Suprapubic skin (tissue), 4 donors: ENCODE data around the gene CSE1L. TPM values are rescaled to one million over a fixed set of nuclear protein-coding genes. Genes with fewer than 3 reads are reported as not detected.
"Not testable (repeated sequence)": the region's sequence is repeated elsewhere in the genome, so short reads cannot be mapped to it uniquely, and the experiment has no call there.

Experiments used
- DNase-seq, 2 donors: peaks; one replicate each; pipeline ENCODE4 v3.0.0-alpha.2; 2019; ENCODE audit warnings: low spot score in 2 of 2
- H3K27ac ChIP-seq: fragments of 200-600 bp; sonication (generic); one replicate; pipeline ENCODE4 v1.5.1; 2019
- H3K27me3 ChIP-seq: fragments of 200-600 bp; sonication (generic); one replicate; pipeline ENCODE4 v1.5.1; 2019
- H3K36me3 ChIP-seq: fragments of 200-600 bp; sonication (generic); one replicate; pipeline ENCODE4 v1.5.1; 2019
- H3K4me1 ChIP-seq: fragments of 200-600 bp; sonication (generic); one replicate; pipeline ENCODE4 v1.5.1; 2019
- H3K4me3 ChIP-seq: fragments of 200-600 bp; sonication (generic); one replicate; pipeline ENCODE4 v1.5.1; 2019; ENCODE audit warnings: mild to moderate bottlenecking
- H3K9me3 ChIP-seq: fragments of 200-600 bp; sonication (generic); one replicate; pipeline ENCODE4 v1.5.1; 2019
- EP300 ChIP-seq: sonication (generic); formaldehyde crosslinking; IDR thresholded peaks from one replicate; pipeline ENCODE4 v1.6.1; 2017; ENCODE audit warnings: antibody characterized with exemption
- POLR2A ChIP-seq, 2 donors: fragments of 450-650 bp; IDR thresholded peaks; one replicate each; pipeline ENCODE4 v1.6.1; 2017; ENCODE audit warnings: antibody characterized with exemption in 2 of 2, mild to moderate bottlenecking in 2 of 2, moderate library complexity in 2 of 2
- POLR2AphosphoS5 ChIP-seq, 3 donors: sonication (generic); formaldehyde crosslinking; IDR thresholded peaks; one replicate each; pipeline ENCODE4 v1.6.1; 2017; ENCODE audit warnings: antibody characterized with exemption in 3 of 3
- WGBS: methylation state at CpG from one replicate; pipeline ENCODE4 v1.1.5; 2018; 5-methylcytosine and 5-hydroxymethylcytosine counted together
- total RNA-seq, 4 donors: library from RNA; depleted of rRNA; stranded (reverse); fragments of >200 nt; gene quantifications; one replicate each; pipeline ENCODE4 v1.1.0, GENCODE V29; 2016
- TF ChIP-seq, protein P1 (sequence below), 2 donors: fragments of 200-600 bp in 1 of 2; fragments of 450-650 bp in 1 of 2; sonication (generic) in 1 of 2; IDR thresholded peaks; one replicate each; pipeline ENCODE4 v1.5.1; 2016 to 2019; ENCODE audit warnings: antibody characterized with exemption in 2 of 2, mild to moderate bottlenecking in 1 of 2, moderate library complexity in 1 of 2

Gene CSE1L
- total RNA-seq, 4 donors from 2014 or later: 38.4 to 47.0 (median 42.6) TPM

DNA sequence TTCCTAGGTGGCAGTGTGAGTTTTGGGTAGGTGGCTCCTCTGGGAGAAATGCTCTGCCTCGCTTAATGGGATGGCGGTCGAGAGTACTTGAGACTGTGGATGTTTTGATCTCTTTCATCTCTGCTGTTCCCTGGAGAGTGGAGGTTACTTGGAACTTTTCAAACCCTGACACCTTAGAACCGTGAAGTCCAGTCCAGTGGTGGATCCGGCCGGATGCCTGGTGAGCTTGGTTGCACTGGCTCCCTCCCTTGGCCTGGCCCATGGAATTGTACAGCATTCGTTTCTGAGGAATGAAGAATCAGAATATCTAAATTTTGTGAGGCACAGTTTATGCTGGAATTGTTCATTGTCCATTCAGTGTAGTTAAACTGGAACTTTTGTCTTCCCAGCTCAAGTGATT, 51.0 kb downstream of the CSE1L start:
- Histone ChIP-seq H3K9me3 (no peaks in the 10 kb centered on the region), H3K27ac (no peak overlapping the region), H3K27me3 (no peaks in the 10 kb centered on the region), H3K36me3 (peaks cover 77% of the 10 kb centered on the region), H3K4me1 (no peaks in the 10 kb centered on the region), H3K4me3 (no peak overlapping the region)
- 91% methylated on average over 7 of the region's 7 CpGs for WGBS
- DNase-seq: no peak
- TF ChIP-seq, protein P1, sequence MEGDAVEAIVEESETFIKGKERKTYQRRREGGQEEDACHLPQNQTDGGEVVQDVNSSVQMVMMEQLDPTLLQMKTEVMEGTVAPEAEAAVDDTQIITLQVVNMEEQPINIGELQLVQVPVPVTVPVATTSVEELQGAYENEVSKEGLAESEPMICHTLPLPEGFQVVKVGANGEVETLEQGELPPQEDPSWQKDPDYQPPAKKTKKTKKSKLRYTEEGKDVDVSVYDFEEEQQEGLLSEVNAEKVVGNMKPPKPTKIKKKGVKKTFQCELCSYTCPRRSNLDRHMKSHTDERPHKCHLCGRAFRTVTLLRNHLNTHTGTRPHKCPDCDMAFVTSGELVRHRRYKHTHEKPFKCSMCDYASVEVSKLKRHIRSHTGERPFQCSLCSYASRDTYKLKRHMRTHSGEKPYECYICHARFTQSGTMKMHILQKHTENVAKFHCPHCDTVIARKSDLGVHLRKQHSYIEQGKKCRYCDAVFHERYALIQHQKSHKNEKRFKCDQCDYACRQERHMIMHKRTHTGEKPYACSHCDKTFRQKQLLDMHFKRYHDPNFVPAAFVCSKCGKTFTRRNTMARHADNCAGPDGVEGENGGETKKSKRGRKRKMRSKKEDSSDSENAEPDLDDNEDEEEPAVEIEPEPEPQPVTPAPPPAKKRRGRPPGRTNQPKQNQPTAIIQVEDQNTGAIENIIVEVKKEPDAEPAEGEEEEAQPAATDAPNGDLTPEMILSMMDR (IDR thresholded peaks at IDR 0.05): no peak
- TF ChIP-seq POLR2A (IDR thresholded peaks at IDR 0.05) (no peak), POLR2AphosphoS5 (IDR thresholded peaks at IDR 0.05) (no peak), EP300 (no peak)

DNA sequence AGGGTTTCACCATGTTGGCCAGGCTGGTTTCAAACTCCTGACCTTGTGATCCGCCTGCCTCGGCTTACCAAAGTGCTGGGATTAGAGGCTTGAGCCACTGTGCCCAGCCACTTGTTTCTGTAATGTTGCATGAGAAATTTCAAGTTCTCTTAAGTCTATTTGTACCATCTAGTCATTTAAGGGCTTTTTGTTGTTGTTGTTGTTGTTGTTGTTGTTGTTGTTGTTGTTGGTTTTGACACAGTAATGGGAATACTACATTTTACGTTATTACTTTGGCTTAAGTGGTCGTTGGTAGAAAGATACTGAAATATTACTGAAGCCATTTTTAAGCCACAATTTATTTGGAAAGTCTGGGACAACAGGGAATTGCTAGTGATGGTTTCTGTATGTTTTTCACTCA, 52.0 kb downstream of the CSE1L start:
- Histone ChIP-seq H3K9me3 (no peaks in the 10 kb centered on the region), H3K27me3 (no peaks in the 10 kb centered on the region), H3K27ac (no peak overlapping the region), H3K4me3 (no peak overlapping the region), H3K36me3 (peaks cover 77% of the 10 kb centered on the region), H3K4me1 (no peaks in the 10 kb centered on the region)
- 92% methylated on average over 4 of the region's 4 CpGs for WGBS
- TF ChIP-seq POLR2A (IDR thresholded peaks at IDR 0.05): no peak
- no peak for TF ChIP-seq POLR2AphosphoS5 (IDR thresholded peaks at IDR 0.05)
- TF ChIP-seq, protein P1 (IDR thresholded peaks at IDR 0.05): no peak
- TF ChIP-seq EP300: no peak
- no peak for DNase-seq

DNA sequence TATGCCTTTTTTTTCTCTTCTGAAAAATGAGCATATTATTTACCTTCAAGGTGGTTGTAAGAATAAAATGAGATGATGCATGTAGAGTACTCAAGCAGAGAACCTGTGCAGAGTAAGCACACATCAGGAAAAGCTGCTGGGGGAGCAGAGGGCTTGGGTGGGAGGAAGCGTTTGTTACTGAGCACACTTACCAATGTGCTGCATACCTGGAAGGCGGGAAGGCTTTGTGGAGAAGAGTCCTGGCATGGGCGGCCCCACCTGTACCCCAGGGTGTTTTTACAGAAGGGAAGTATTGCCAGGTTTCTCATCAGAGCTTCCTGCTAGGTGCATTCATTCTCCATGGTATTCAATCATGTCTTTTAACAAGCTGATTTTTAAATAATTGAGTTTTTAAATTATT, 52.9 kb downstream of the CSE1L start:
- 54% methylated on average over 3 of the region's 3 CpGs for WGBS
- H3K27ac ChIP-seq: no peak overlapping the region
- H3K27me3 ChIP-seq: no peaks in the 10 kb centered on the region
- H3K9me3 ChIP-seq: no peaks in the 10 kb centered on the region
- TF ChIP-seq POLR2A (IDR thresholded peaks at IDR 0.05) (no peak), POLR2AphosphoS5 (IDR thresholded peaks at IDR 0.05) (no peak), EP300 (no peak)
- TF ChIP-seq, protein P1 (IDR thresholded peaks at IDR 0.05): no peak
- H3K4me1 ChIP-seq: no peaks in the 10 kb centered on the region
- no peak overlapping the region for H3K4me3 ChIP-seq
- peaks cover 73% of the 10 kb centered on the region for H3K36me3 ChIP-seq
- no peak for DNase-seq

DNA sequence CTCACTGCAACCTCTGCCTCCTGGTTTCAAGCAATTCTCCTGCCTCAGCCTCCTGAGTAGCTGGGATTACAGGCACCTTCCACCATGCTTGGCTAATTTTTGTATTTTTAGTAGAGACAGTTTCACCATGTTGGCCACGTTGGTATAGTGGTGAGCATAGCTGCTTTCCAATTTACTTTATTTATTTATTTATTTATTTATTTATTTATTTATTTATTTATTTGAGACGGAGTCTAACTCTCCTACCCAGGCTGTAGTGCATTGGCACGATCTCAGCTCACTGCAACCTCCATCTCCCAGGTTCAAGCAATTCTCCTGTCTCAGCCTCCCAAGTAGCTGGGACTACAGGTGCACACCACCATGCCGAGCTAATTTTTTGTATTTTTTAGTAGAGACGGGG, 54.2 kb downstream of the CSE1L start:
- not testable (repeated sequence) for H3K27me3 ChIP-seq, DNase-seq, H3K4me1 ChIP-seq, H3K9me3 ChIP-seq, H3K27ac ChIP-seq, H3K4me3 ChIP-seq
- WGBS: 98% methylated on average over 5 of the region's 5 CpGs
- peaks cover 68% of the 10 kb centered on the region for H3K36me3 ChIP-seq

DNA sequence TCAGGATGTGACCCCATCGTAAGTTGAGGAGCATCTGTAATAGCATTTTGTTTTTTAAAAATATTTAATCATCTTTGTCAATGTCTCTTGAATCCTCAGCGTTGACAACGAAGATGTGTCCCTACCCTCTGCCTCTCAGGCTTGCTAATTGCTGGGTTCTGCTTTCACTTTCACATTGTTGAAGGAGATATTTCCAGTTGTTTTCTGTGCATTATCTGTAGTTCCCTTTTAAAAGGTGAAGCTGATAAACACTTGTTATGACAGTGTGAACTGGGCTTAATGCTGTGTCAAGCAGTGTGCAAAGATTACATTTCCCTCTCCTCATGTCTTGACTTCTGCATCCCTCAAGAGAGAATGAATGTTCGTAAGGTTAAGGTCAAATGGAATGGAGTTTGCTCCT, 54.9 kb downstream of the CSE1L start:
- no peaks in the 10 kb centered on the region for H3K27me3 ChIP-seq
- 82% methylated on average over 4 of the region's 4 CpGs for WGBS
- no peak for DNase-seq
- H3K27ac ChIP-seq: no peak overlapping the region
- TF ChIP-seq, protein P1 (IDR thresholded peaks at IDR 0.05): no peak
- TF ChIP-seq POLR2A (IDR thresholded peaks at IDR 0.05) (no peak), POLR2AphosphoS5 (IDR thresholded peaks at IDR 0.05) (no peak), EP300 (no peak)
- H3K4me3 ChIP-seq: no peak overlapping the region
- H3K4me1 ChIP-seq: no peaks in the 10 kb centered on the region
- H3K36me3 ChIP-seq: peaks cover 61% of the 10 kb centered on the region
- H3K9me3 ChIP-seq: no peaks in the 10 kb centered on the region

DNA sequence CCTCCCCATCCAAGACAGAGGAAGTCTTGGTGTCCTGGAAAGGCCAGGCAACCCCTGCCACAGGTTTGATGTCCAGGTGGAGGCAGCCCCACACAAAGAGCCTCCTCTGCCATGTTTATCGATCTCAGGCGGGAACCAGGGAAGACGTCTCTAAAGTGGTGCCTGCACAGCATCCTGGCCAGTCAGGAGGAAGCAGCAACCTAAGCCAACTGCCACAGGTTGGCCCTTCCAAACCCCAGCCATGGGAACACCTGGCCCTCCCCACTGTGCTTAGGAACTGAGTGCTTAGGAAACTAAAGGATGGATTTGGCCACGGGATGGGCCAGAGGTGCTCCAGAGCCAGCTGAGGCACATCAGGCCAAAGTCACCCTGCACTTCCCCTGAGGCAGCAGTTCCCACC, 56.9 kb downstream of the CSE1L start:
- H3K27ac ChIP-seq: no peak overlapping the region
- TF ChIP-seq POLR2AphosphoS5 (IDR thresholded peaks at IDR 0.05) (no peak), POLR2A (IDR thresholded peaks at IDR 0.05) (no peak), EP300 (no peak)
- TF ChIP-seq, protein P1 (IDR thresholded peaks at IDR 0.05): no peak
- 57% methylated on average over 1 of the region's 4 CpGs for WGBS
- no peaks in the 10 kb centered on the region for H3K9me3 ChIP-seq
- peaks cover 46% of the 10 kb centered on the region for H3K36me3 ChIP-seq
- H3K4me3 ChIP-seq: no peak overlapping the region
- H3K4me1 ChIP-seq: no peaks in the 10 kb centered on the region
- DNase-seq: no peak
- no peaks in the 10 kb centered on the region for H3K27me3 ChIP-seq
